Sigmoid colon (tissue), 7 donors: ENCODE measurements around the gene GPC5. TPM values are rescaled to one million over a fixed set of nuclear protein-coding genes. Genes with fewer than 3 reads are reported as not detected.

Experiments used
- DNase-seq: peaks from one replicate; pipeline ENCODE4 v3.0.0-alpha.2; 2019
- H3K27ac ChIP-seq, 4 donors: fragments of 200-600 bp; sonication (generic); one replicate each; pipeline ENCODE4 v1.5.1; 2016 to 2019; ENCODE audit warnings: mild to moderate bottlenecking in 1 of 4
- H3K27me3 ChIP-seq, 3 donors: fragments of 200-600 bp; sonication (generic); one replicate each; pipeline ENCODE4 v1.5.1; 2019; ENCODE audit warnings: mild to moderate bottlenecking in 1 of 3
- H3K36me3 ChIP-seq, 4 donors: fragments of 200-600 bp; sonication (generic); one replicate each; pipeline ENCODE4 v1.5.1; 2016 to 2019
- H3K4me1 ChIP-seq, 4 donors: fragments of 200-600 bp; sonication (generic); one replicate each; pipeline ENCODE4 v1.5.1; 2017 to 2019
- H3K4me3 ChIP-seq, 4 donors: fragments of 200-600 bp; sonication (generic); one replicate each; pipeline ENCODE4 v1.5.1; 2017 to 2019; ENCODE audit warnings: mild to moderate bottlenecking in 2 of 4, moderate library complexity in 1 of 4
- H3K9me3 ChIP-seq, 4 donors: fragments of 200-600 bp in 3 of 4; sonication (generic) in 3 of 4; one replicate each; pipeline versions ENCODE4 v1.5.1 to v1.6.1; 2013 to 2019
- CTCF ChIP-seq, 4 experiments: fragments of 450-650 bp in 3 of 4; fragments of 200-600 bp in 1 of 4; IDR thresholded peaks; one replicate each; pipeline ENCODE4 v1.5.1; 2016 to 2019; ENCODE audit warnings: antibody characterized with exemption in 4 of 4, mild to moderate bottlenecking in 3 of 4, moderate library complexity in 2 of 4
- EP300 ChIP-seq, 4 donors: sonication (generic); formaldehyde crosslinking; IDR thresholded peaks; one replicate each; pipeline ENCODE4 v1.6.1; 2017; ENCODE audit warnings: antibody characterized with exemption in 4 of 4
- POLR2A ChIP-seq, 2 donors: fragments of 450-650 bp; IDR thresholded peaks; one replicate each; pipeline ENCODE4 v1.6.1; 2016; ENCODE audit warnings: antibody characterized with exemption in 2 of 2, mild to moderate bottlenecking in 2 of 2, moderate library complexity in 2 of 2
- POLR2AphosphoS5 ChIP-seq, 4 donors: sonication (generic); formaldehyde crosslinking; IDR thresholded peaks; one replicate each; pipeline ENCODE4 v1.6.1; 2017; ENCODE audit warnings: antibody characterized with exemption in 4 of 4
- WGBS, 2 donors: extraction: QIAGEN DNeasy Blood & Tissue Kit; methylation state at CpG; one replicate each; pipeline ENCODE4 v1.1.7; 2013; 5-methylcytosine and 5-hydroxymethylcytosine counted together
- intact Hi-C: fragments of 100-400 bp; cut with DNase I; formaldehyde crosslinking; loops from one replicate; pipeline ENCODE4 v1.15.1; 2023
- polyA plus RNA-seq, 3 donors: library from polyadenylated mRNA; stranded (reverse); fragments of 200-250 nt; gene quantifications; one replicate each; pipeline ENCODE4 v1.2.3, GENCODE V29; 2013
- total RNA-seq, 4 donors: library from RNA; depleted of rRNA; stranded (reverse); fragments of >200 nt; gene quantifications; one replicate each; pipeline ENCODE4 v1.1.0, GENCODE V29; 2016
- donor health status: healthy with polysubstance abuse.
- donor health status: Bipolar disorder and iron deficiency.
- donor health status: healthy.

Gene GPC5
- total and polyA plus RNA-seq, 7 donors = 0.39 to 3.9 (median 2.9) TPM; not detected in 2

DNA sequence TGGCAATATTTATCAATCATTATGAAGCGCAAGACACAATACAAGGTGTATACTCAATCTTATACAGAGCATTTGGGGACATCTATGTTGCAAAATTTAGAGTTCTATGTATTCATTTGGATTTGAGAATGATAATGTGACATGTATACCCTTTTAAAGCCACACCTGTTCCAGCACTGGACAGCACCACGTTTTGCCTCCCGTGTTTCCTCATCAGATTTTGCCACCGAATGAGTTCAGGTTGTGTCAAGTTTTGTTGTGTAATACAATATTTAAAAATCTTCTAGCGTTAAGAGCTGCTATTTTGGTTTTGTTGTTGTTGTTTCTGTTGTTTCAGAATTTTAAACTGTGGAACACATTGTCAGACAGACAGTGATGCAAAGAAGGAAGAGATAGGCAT, 1259.9 kb downstream of the GPC5 start:
- no peaks in the 10 kb centered on the region for H3K36me3 ChIP-seq
- no peak overlapping the region for H3K27ac ChIP-seq
- WGBS, 2 donors = 83 to 87% methylated on average over 5 of the region's 5 CpGs
- intact Hi-C loops = no loop called here
- H3K4me1 ChIP-seq = no peaks in the 10 kb centered on the region
- H3K27me3 ChIP-seq = no peaks in the 10 kb centered on the region
- no peak overlapping the region for H3K4me3 ChIP-seq
- no peak for DNase-seq
- no peaks in the 10 kb centered on the region for H3K9me3 ChIP-seq
- no peak for TF ChIP-seq POLR2A (IDR thresholded peaks at IDR 0.05)
- no peak for TF ChIP-seq POLR2AphosphoS5 (IDR thresholded peaks at IDR 0.05)
- no peak for TF ChIP-seq CTCF (IDR thresholded peaks at IDR 0.05)
- no peak for TF ChIP-seq EP300 (IDR thresholded peaks at IDR 0.05)

DNA sequence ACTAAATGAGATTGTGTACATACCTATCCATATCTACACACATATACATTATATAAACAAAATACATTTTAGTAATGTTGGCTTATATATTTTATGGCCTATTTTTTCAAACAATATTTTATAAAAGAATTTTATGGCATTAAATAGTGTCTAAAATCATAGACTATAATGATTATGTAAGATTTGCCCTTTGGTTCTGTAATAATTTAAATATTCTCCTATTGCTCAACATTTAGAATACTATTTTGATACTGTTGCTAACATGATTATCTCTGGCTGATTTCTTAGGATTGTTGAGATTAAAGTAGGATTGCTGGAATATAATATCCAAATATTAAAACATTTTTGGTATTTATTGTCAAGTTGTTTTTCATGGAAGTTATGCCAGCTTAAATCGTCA, 1263.0 kb downstream of the GPC5 start:
- no peak overlapping the region for H3K4me3 ChIP-seq
- 84 to 95% methylated on average over 1 of the region's 1 CpG for WGBS, 2 donors
- H3K27ac ChIP-seq = no peak overlapping the region
- no peak for DNase-seq
- no peaks in the 10 kb centered on the region for H3K4me1 ChIP-seq
- H3K27me3 ChIP-seq = no peaks in the 10 kb centered on the region
- intact Hi-C loops = no loop called here
- no peaks in the 10 kb centered on the region for H3K36me3 ChIP-seq
- H3K9me3 ChIP-seq = no peaks in the 10 kb centered on the region
- TF ChIP-seq CTCF (IDR thresholded peaks at IDR 0.05) (no peak), POLR2AphosphoS5 (IDR thresholded peaks at IDR 0.05) (no peak), POLR2A (IDR thresholded peaks at IDR 0.05) (no peak), EP300 (IDR thresholded peaks at IDR 0.05) (no peak)

DNA sequence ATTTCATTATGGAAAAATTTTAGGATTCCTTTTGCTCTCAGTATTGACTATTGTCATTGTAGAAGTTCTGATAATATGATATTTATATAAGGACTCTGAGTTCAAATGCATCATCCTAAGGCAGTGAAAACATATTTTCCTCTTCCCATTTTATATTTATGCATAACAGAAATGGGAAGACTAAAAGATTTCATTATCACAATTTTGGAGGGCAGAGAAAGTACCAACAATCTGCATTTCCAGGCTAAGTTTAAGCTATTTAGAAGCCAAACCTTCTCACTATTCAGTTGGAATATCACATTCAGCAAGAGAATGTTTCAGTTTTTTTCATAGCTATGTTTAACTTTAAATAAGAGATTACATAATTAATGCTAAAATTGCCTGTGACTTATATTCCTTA, 1269.7 kb downstream of the GPC5 start:
- H3K9me3 ChIP-seq = no peaks in the 10 kb centered on the region
- no peaks in the 10 kb centered on the region for H3K36me3 ChIP-seq
- TF ChIP-seq CTCF (IDR thresholded peaks at IDR 0.05) (no peak), EP300 (IDR thresholded peaks at IDR 0.05) (no peak), POLR2AphosphoS5 (IDR thresholded peaks at IDR 0.05) (no peak), POLR2A (IDR thresholded peaks at IDR 0.05) (no peak)
- no peak overlapping the region for H3K4me3 ChIP-seq
- intact Hi-C loops = no loop called here
- no peaks in the 10 kb centered on the region for H3K4me1 ChIP-seq
- DNase-seq = no peak
- no peaks in the 10 kb centered on the region for H3K27me3 ChIP-seq
- H3K27ac ChIP-seq = no peak overlapping the region

DNA sequence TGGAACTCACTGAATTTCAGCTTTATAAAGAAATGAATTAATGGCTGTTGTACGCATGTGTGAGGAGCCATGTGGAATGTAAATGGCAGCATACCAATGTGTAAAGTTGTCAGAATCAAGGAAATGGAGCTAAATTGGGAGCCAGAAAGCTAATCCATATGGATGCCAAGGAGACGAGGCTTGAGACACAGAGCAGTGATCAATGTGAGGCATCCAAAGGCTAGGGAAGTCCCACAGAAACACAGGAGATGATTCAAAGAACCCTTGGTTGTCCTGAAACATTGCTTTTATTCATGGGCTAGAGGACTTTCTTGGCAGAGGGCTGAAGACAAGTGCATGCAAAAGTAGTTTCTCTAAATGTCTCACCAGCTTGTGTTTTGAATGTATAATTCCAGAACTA, 1271.7 kb downstream of the GPC5 start:
- H3K4me1 ChIP-seq = no peaks in the 10 kb centered on the region
- 88 to 90% methylated on average over 2 of the region's 2 CpGs for WGBS, 2 donors
- no peaks in the 10 kb centered on the region for H3K27me3 ChIP-seq
- no peak overlapping the region for H3K27ac ChIP-seq
- no peaks in the 10 kb centered on the region for H3K36me3 ChIP-seq
- no peaks in the 10 kb centered on the region for H3K9me3 ChIP-seq
- TF ChIP-seq POLR2AphosphoS5 (IDR thresholded peaks at IDR 0.05) = no peak
- intact Hi-C loops = no loop called here
- H3K4me3 ChIP-seq = no peak overlapping the region
- no peak for DNase-seq

DNA sequence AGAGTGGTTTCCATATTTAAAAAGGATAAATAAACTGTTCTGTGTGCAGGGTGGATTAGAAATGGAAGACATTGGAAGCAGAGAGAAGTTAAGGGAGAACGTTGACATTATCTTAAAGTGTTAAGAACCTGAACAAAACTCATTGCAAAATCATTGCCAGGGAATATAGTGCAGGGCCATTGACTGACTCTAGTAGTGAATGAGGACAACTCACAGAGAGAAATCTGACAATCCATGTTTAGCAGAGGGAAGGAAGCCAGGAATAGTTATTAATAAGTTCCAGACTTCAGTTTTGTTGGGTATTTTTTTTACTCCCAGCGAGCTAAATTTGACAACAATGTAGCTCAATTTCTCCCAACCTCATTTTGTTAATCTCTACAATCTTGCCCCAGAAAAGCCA, 1273.4 kb downstream of the GPC5 start:
- Histone ChIP-seq H3K9me3 (no peaks in the 10 kb centered on the region), H3K27me3 (no peaks in the 10 kb centered on the region), H3K4me3 (no peak overlapping the region), H3K4me1 (no peaks in the 10 kb centered on the region), H3K27ac (no peak overlapping the region), H3K36me3 (no peaks in the 10 kb centered on the region)
- DNase-seq = no peak
- TF ChIP-seq CTCF (IDR thresholded peaks at IDR 0.05) (no peak), POLR2A (IDR thresholded peaks at IDR 0.05) (no peak), EP300 (IDR thresholded peaks at IDR 0.05) (no peak)
- 77 to 84% methylated on average over 2 of the region's 2 CpGs for WGBS, 2 donors
- intact Hi-C loops = no loop called here
